Hematopoietic multipotent progenitor cell treated with erythropoietin and hydrocortisone succinate and interleukin-3 and kit ligand, for 6 days (in vitro differentiated cells): ENCODE results near the gene NTSR2.
"Not testable (repeated sequence)": the region's sequence is repeated elsewhere in the genome, so short reads cannot be mapped to it uniquely, and the experiment has no call there.

Experiments used
- DNase-seq: peaks from one replicate; pipeline ENCODE4 v3.0.0-alpha.2; 2015

NTSR2 gene

DNA sequence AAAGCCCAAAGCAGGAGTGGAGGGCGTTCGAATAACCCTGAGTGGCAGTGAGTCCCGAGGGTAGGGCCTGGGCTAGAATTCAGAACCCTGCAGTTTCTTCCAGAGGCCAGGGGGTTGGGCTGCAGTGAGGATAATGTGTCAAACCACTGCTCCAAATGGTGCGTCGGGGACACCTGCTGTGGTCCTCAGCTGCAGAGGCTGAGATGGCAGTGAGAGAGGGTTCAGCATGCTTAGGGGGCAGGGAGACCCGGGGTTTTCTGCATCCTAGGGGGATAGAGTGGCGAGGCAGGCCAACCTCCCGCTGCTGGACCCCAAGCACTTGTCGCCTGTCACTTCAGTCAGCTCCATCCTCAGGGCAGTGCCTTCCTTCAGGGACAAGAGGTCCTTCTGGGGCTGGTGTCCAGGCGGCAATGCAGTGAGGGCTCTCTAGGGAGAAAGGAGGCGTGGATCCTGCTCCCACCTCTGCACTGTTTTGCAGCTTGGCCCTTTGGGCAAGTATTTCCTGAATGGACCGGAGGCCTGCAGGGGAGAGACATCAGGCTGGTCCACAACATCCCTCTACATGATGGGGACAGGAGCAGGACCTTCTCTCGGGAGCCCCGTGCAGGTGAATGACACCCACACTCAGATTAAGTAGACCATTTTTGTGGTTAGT, 8.4 kb upstream of the NTSR2 start:
- no peak for DNase-seq

DNA sequence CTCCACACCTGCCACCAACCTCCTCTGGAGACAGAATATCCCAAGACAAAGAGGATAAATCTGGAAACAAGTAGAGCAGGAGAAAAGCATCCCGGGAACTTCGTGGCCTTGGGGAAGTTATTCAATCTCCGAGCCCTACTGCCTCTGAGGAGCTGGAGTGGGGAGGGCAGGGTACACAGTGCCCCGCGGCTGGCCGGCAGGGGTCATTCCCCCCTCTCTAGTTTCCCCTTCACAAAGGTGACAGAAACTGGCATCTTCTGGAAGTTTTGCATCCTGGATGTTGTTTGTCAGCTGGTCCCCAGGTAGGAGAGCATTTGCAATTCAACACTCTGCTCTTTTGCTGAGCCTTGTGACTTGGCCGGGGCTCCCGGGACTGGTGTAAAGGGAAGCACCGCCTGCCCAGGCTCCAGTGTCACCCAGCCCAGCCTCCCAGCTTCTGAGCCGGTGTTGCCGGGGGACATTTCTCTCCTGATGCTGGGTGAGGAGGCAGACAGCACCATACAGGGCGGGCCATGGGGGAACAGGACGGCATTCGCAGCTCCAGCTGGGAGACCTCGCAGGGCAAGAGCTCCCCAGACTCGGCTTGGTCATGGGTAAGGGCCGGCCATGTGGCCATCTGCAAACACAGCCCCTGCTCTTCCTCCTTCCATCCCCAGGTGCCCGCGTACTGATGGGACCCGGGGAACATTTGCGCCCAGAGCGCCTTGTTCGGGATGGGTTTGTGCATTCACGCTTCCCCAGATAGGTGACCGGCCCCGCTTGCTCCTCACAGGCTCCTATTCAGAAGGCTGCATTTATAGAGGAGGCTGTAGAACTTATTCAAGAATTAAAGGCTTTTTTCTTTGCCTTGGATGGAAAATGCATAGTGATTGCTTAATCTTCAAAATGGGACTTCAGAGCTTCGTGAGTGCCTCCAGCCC, 7.4 kb upstream of the NTSR2 start:
- no peak for DNase-seq

DNA sequence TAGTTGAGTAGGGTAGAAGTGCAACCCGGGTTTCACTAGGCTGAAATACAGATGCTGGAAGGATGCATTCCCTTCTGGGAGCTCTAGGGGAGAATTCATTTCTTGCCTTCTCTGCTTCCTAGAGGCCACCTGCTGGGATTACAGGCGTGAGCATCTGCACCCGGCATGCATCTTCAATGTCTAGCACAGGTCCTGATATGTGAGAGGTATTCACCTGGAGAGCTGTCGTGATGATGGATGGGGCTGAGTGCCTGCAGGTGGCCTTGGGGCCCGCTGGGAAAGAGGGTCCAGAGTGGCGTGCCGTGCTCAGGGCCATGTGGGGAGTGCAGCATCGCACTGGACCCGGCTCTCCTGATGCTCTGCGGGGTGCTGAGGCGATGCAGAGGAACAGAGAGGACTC, 6.6 kb upstream of the NTSR2 start:
- DNase-seq = no peak

DNA sequence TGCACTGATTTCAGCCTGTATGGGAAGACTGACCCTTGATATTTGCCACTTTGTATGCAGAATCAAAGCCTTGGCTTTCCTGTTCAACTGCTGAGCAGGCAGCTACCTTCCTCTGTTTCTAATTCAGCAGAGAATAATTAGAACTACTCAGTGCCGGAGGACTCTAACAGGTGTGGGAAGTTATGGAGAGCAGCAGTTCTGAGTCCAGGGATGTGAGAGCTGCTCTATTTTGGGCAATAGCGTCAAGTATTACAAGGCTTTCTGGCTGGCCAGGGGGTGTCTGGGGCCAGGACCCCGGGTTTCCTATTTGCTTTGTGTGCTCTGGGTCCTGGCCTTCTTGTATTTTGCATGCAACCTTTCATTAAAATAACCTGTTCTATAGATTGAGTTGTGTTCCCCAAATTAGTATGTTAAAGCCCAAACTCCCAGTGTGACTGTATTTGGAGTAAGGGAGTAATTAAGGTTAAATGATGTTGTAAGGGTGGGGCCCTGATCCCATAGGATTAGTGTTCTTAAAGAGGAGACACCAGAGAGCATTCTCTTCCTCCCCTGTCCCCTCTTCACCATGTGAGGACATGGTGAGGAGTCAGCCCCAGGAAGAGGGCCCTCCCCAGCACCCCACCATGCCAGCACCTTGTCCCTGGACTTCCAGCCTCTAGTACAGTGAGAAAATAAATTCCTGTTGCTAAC, 5.6 kb upstream of the NTSR2 start:
- no peak for DNase-seq

DNA sequence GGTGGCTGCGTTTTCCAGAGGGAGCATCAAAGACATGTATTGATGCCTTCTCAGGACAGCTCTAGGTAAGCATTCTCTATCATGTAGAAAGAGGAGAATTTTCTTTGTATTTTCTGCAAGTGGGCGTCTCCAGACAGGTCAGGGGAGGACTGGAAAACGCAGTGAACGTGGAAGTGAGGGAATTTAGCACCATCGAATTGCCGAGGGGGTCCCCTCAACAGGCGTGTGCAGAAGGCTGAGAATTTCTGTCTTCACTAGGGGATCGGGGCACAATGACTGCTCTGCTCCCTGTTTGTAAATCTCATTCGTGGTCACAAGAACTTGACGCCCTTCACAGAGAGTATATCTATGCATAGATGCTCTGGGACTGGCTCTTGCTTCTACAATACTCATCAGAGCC, 5.0 kb upstream of the NTSR2 start:
- no peak for DNase-seq

DNA sequence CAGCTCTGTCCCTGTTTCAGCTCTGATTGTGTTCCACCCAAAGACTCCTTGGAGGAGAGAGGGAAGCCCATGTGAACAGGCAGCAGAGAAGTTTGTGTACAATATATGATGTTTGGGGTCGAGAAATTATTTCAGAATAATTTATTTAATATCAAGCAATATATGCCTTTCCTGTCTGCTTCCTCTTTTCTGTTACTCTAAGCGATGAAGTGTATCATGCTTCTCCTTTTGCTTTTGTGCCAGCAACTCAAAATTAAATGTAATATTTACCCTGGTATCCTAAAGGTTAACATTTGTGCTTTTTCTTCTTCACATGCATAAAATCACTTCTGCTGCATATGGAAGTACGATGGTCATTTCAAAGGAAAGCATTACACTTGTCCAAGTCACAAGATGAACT, 2.4 kb upstream of the NTSR2 start:
- no peak for DNase-seq

DNA sequence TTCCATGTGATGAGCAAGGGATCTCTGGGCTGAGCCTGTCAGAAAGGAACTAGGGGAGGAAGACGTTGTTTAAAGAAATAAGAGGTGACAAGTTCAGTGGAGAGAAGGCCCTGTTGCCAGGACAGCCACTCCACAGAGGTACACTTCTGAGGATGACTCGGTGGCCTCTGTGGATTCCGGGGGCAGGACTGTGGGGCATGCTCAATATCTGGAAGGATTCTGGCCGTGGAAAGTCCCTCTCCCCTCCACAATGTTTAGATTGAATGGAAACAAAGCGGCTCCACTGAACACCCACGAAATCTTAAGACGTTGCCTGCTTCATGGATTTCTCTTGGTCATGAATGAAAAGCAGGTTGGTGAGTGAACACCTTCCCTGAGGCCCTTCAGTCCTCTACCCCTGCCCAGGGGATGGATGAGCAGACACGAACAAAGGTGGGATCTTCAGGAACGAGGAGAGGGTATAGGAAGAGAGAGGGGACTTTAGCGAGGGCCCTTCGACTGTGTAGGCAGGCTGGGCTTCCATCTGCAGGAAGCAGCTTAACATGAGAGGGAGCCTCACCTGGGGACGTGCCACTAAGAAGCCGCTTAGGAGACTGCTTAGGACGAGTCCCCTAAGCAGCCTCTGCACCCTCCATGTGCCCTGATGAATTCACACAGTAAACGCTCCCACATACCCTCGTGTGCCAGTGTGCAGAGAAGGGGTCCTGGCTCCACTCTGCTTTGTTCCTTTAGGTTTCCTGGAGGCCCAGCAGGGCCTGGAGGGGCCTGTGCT, 1.9 kb downstream of the NTSR2 start:
- DNase-seq = no peak

DNA sequence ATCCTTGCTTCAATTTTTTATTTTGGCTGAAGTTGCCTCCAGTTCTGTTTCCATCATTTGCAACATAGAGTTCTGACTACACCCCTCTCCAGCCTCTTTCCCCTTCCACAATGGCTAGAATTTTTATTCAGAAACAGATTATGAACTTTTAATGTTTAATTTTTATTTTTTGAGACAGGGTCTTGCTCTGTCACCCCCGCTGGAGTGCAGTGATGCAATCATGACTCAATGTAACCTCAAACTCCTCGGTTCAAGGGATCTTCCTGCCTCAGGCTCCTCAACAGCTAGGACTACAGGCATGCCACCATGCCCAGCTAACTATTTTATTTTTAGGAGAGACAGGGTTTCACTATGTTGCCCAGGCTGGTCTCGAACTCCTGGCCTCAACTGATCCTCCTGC, 2.8 kb downstream of the NTSR2 start:
- no peak for DNase-seq

DNA sequence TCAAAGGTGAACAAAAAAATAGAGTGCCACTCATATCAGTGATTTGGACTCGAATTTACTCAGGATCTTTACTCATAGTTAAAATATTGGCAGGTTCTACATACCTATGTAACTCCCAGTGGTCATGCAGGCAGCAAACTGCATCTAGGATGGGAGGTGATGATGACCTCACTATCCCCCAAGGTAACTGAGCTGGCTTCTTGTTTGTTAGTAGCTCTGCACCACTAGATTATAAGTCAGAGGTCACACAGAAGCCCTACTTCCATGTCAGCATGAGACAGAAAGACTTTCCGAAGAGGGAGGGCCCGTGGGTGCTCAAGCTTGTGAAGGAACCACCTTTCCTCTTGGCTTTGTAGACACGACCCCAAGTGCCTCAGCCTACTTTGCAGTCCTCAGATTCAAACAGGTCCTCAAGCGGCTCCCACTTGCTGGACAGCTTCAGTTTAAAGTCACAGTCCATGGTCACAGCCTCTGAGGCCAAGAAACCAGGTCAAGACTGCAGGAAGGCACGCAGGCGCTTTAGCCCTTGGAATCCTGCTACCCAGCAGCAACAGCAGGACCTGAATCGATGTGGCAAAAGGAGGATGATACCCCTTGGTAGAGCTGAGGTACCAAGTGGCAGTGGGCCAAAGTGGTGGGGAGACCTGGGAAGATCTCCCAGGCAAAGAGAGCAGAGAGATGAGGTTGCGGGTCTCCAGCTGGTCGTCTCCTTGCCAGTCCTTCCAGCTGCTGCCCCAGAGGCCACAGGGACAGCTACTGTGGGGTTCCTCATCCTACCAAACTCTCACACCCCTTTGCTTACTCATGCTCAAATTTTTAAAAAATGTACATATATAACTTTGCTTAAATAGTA, 4.3 kb downstream of the NTSR2 start:
- DNase-seq = no peak

DNA sequence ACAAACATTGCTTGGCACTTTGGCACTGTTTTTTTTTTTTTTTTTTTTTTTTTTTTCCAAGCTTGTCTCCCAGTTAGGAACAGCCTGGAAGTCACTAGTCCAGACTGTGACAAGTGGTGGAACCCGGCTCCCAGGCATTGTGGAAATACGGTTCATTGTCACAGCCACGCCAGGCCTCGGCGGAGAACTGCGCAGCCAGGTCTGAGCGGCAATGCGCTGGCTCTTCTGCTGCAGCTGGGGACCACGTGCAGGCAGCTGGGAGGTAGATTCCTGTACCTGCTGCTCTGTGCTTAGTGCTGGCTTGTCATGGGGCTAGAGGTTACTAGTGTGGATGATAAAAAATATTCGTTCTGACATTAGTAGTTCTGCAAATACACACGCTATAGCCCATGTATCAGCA, 5.0 kb downstream of the NTSR2 start:
- DNase-seq = no peak

DNA sequence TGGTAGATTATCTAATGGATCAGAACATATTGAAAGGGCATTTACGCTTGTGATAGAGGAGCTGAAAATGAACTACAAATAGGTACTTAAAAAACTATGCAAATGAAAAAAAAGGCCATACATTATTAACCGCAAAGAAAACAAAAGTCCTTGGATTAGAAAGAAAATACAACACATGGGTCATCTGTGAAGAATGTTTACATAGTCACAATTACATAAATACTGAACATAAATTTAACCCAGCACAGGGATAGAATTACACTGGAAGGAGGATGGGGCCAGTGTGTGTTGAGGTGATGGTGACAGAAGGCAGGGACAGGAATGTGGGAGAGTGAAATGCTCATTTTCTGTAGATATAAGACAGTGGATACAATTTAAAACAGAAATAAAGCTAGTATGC, 6.6 kb downstream of the NTSR2 start:
- DNase-seq = no peak

DNA sequence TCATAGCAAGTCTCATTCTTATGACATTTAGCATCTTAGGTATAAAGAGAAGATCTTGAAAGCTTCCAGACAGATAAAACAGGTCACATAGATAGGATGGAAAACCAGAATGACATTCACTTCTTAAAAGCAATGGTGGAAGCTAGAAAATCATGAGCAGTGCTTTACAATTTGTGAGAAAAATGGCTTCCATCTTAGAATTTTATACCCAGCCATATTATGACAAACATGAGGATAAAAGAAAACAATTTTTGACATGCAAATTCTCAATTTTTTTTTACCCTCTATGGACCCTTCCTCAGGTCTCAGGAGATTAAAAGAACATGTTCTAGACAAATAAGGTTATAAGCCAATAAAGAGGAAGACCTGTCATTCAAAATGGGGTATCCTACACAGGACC, 7.1 kb downstream of the NTSR2 start:
- DNase-seq = no peak

DNA sequence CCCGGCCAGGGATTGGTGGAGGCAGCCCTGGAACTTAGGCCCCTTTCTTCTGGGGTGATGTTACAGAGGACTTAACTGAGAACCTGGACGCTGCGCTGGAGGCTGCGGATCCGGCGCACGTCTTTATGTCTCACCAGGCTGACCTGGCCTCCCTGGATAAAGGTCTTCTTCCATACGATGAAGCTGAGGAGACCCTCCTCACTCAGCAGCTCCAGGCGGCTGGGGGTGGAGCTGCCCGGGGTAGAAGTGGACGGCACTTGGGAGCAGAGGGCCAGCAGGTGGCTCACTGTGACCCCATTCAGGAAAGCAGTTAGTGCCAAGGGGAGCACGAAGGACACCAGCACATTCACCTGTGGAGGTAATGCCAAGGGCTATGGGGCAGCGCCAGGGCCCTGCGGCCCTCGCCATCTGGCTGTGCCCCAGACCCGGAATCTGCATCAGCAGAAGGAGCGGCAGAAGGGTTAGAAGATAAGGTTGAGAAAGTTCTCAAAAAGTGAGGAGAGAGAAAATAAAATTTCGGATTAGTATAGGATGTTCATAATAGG, 8.0 kb downstream of the NTSR2 start:
- DNase-seq = no peak

DNA sequence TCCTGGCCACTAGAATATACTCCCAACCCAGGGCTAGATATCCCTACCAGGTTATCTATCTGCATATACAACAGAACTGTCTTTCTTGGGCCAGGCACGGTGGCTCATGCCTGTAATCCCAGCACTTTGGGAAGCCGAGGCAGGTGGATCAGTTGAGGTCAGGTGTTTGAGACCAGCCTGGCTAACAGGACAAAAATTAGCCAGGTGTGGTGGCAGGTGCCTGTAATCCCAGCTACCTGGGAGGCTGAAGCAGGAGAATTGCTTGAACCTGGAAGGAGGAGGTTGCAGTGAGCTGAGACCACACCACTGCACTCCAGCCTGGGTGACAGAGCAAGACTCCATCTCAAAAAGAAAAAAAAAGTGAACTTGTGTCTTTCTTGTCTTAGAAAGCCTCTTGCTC, 9.6 kb downstream of the NTSR2 start:
- not testable (repeated sequence) for DNase-seq

DNA sequence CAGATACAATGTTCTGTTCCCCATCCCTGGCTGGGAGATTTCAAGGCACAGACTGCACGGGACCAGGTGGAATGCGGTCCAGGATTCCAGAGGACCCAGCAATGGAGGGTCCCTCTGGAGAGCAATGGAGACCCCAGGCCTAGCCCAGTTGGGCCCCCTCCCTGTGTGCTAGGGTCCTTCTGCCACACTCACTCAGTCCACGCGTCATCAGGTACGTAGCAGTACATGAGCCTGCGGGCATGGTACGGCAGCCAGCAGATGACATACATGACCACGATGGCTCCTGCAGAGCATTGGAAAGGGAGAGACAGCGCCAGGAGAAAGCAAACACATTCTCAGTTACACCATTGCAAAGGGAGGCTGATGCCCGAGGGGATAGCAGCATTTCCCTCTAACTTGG, 10.1 kb downstream of the NTSR2 start:
- no peak for DNase-seq

DNA sequence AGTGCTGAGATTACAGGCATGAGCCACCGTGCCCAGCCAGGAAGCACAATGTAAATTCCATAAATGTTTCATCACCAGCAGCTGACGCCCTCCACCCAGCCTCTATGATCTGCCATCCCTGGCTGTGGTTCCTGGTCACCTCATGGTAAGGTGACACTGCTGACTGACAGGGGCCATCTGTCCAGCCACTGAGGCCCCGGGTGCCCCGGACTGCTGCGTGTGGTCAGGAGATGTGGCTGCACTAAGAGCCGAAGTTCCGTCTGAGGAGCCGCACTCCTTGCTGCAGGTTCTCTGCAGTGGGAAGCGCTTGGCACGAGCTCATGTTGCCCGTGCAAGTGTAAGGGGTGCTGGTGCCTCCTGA, 10.9 kb downstream of the NTSR2 start:
- DNase-seq = no peak

DNA sequence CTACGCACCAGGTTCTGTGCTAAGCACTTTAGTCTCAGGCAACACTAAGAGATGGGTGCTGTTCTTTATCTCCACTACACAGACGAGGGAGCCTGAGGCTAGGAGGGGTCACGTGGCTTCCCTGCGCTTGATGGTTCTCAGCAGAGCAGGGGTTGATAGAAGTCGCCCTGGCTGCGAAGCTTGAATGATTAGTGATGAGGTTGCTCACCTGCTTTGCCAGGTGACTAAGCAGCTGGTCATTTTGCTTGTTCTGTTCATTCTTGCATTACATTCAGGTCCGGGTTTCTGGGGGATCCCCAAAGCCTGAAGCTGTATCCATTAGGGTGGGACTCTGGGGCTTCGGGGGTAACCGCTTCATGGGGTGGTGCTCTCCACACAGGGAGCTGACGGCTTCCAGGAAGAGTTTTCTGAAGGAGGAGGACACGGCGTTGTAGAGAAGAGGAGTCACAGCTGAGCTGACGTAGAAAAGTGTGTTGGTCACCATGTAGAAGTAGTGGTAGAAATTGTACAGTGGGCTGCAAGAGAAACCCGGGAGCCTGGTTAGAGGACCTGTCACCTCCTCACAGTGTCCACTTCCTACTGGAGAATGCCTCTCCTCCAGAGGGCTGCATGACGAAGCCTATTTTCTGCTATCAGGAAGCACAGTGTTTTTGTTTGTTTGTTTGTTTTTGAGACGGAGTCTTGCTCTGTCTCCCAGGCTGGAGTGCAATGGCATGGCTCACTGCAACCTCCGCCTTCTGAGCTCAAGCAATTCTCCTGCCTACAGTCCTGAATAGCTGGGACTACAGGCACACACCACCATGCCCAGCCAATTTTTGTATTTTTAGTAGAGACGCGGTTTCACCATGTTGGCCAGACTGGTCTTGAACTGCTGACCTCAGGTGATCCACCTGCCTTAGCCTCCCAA, 11.5 kb downstream of the NTSR2 start:
- peak; percentile 12 for DNase-seq

DNA sequence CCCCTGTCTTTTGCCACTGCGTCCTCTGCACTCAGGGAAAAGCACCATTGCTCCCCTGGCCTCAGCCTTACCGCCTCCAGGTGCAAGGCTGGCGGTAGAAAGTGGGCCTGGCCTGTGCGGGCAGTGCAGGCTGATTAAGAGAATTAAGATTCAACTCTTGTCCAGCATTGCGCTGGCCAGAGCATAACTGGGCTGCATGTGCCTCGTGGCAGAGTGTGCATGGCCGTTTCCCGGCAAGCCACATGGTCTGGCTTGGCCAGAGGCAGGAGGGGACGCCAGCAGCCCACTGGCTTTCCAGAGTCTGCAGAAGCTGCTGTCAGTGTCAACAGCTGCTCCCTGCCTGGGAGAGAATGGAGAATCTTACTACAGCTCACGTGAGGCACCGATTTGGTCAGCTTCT, 12.3 kb downstream of the NTSR2 start:
- no peak for DNase-seq

DNA sequence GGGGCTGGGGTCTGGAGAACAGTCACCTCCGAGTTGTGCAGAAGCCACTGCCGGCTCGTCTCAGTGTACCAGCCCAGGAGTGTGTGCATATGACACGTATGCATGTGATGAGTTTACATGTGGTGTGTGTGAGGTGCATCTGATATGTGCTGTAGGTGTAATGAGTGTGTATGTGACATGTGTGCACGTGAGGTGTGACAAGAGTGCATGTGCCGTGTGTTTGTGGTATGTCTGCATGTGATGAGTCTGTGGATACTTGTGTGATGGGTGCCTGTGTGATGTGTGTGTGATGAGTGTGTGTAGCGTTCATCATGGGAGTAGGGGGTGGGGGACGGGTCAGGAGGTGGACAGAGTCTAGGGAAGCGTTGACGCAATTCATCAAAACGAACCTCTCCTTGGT, 12.8 kb downstream of the NTSR2 start:
- DNase-seq = no peak

DNA sequence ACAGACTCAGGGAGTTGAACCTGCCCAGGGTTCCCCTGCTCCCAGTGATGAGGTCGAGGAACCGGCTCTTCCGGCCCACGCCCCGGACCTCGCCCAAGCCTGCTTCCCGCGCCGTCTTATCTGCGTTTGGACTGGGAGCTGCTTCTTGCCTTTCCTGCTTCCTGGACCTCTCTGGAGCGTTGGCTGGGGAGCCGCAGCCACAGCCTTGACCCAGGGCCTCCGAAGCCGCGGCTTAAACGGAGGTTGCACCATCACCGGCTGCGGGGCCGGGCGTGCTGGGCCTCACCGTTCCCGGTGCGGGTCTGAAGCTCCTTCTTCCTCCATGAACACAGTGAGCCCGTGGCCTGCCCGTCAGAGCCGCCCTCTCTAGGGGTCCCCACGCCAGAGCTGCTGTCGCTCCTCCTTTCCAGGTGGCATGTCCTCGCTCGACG, 13.3 kb downstream of the NTSR2 start:
- DNase-seq = no peak

DNA sequence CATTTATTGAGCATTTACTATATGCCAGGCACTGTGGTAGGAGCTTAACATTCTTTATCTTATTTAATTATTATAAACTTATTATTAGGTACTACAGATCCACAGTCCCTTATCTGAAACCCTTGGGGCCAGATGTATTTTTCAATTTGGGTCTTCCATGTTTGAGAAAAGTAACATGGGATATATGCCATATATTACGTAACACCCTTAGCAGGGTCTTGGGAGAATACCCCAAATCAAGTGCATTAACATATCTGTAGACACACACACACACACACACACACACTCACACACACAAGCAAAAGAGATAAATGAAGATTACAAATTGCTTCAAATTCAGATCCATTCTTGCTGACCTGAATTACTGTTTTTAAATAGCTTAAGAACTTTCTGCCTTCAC, 13.7 kb downstream of the NTSR2 start:
- DNase-seq = no peak
